Activated T-cell treated with anti-CD3 and anti-CD28 coated beads, Interleukin-2, amount 50 U/mL, for 1 hour (primary cell): Measurements from ENCODE around the gene IL17REL.
"Not testable (repeated sequence)": the region's sequence is repeated elsewhere in the genome, so short reads cannot be mapped to it uniquely, and the experiment has no call there.

Experiments
- DNase-seq: peaks from one replicate; pipeline ENCODE4 v3.0.0-alpha.2; 2020

IL17REL gene

DNA sequence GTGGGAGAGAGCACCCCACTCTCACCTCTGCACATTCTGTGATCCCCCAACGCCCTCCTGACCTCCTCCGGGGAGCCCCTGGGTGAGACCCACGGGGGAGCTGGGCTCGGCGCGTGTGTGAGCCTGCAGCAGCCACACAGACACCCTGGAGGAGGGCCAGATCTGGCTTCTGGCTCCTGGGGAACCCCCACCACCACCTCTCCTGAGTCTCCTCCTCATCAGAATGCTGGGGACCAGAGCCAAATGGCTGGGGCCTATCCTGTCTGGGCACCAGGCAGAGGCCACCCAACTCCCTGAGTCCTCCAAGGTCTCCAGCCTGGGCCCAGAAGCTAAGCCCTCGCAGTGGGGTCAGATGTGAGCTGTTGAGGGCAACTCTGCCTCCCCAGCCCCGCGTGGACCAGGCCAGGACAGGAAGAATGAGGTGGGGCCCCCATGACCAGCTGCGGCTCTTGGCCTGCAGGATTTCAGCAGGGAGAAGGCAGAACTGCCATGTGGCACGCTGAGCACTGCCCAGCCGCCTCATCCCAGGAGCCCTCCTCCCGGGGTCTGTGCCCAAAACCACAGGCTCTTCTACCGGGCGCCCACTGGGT lies 57.5 kb downstream of the IL17REL start:
- DNase-seq: no peak

DNA sequence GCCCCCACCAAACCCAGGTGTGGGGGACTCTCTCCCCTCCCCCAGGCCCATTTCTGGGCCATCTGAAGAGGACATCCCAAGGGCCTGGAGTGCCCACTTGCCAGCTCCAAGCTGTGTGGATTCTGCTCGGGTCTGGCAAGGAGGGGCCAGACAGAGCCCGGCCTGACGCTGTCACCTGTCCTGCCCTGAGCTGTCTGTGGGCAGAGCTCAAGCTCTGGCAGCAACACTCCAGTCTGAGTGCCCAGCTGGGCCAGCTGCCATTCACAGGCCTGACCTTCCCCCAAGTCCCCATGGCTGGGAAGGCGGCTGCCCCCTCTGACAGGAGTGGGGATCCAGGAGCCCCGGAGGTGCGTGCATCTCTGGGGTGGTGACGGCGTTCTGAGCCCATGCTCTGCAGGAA lies 58.2 kb downstream of the IL17REL start:
- no peak for DNase-seq

DNA sequence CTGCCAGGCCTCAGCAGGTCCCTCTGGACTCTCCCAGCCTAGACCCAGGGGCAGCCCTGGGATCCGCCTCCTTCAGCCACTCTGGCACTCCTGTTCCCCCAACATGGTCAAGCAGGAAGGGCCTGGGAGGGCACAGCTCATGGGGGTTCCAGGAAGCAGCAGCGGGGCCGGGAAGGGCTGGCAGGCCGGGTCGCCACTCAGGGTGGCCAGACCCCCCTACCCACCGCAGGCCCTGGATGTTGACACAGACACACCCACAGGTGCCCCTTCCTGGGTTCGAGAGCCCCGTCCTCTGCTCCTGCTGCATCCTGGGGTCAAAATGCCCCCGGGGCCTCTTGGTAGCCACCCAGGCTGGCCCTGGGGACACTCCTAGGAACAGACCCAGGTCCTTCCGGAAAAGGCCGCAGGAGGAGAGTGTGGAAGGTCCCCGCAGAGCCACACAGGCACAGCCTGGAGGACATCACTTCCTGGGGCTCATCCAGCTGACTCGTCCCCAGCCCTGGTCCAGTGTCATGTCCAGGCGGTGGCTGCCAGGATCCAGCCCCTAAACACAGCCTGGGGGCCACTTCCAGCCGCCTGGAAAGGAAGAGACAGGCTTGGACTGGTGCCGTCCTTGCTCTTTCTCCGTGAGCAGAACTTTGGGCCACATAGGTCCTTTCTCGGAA lies 58.8 kb downstream of the IL17REL start:
- no peak for DNase-seq

DNA sequence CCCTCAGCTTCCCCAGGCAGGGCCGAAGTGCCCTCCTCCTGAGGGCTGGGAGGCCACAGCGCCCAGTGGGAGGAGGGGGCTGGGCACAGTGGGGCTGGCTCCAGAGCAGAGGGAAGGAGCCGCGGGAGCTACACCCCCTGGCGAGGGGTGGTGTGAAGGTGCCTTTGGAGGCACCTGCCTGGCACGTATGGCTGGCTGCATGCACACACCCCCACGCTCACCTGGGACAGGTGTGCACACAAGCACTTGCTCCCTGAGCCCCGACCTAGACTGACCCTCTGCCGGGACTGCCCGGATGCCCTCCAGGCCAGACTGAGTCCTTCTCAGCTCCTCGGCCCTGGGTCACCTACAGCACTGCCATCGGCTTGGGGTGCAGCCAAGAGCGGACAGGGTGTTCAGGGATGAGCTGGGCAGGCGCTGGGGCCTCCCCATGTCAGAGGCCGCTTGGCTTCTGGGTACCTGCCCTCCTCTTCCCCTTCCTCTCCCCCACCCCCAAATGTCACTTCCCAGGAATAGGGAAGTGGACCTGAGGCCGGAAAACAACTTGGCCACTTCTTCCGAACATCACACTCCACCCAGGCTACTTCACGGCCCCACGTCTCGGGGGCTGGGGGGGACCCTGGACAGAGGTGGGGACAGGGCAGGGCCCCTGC lies 59.4 kb downstream of the IL17REL start:
- DNase-seq: no peak

DNA sequence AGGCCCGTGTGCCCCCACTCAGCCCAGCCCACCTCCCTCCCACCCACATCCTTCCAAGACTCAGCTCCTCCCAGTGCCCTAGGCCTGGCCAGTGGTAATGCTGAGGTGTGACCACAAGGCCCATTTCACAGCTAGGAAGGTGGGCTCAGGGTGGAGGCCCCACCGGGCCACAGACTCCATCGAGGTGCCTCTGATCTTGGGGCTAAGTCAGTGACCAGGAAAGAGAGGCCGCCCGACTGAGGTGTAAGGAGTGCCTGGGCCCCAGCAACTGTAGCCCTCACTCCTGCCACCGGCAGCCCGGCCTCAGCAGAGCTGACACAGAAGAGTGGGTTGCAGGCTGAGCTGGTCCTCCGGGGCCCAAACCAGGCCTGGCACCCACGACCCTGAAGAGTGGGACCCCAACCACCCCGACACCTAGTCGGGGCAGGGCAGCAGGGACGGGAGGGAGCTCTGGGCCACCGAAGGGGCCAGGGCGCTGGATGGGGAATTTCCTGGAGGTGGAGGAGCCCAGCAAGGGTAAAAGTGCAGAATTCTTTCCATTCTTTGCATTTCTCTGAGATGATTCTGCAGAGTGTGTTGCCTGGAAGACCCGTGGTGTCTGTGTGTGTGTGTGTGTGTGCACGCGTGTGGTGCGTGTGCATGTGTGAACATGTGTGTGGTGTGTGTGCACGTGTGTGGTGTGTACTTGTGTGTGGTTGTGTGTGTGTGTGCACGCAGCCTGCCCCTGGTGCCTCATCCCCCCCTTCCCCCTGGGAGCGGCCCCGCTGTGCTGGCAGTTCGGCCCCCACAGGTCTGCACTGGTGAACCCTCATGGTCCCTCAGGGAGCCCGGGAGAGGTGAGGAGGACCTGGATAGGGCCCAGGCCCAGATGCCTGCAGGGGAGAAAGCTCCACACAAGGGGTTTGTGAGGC lies 60.3 kb downstream of the IL17REL start:
- DNase-seq: no peak

DNA sequence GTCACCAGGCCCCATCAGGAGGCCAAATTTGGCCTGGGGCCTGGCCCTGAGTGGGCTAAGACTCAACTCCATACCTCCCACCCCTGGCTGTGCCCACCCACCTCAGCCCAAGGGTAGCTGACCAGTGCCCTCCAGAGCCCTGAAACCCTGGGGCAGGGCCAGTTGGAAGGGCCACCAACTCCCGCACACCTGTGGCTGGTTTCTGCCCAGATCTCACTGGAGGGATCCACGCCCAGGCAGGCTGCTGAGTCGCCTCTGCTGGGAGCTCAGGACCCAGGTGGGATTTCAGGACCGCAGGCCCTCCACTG lies 60.9 kb downstream of the IL17REL start:
- no peak for DNase-seq

DNA sequence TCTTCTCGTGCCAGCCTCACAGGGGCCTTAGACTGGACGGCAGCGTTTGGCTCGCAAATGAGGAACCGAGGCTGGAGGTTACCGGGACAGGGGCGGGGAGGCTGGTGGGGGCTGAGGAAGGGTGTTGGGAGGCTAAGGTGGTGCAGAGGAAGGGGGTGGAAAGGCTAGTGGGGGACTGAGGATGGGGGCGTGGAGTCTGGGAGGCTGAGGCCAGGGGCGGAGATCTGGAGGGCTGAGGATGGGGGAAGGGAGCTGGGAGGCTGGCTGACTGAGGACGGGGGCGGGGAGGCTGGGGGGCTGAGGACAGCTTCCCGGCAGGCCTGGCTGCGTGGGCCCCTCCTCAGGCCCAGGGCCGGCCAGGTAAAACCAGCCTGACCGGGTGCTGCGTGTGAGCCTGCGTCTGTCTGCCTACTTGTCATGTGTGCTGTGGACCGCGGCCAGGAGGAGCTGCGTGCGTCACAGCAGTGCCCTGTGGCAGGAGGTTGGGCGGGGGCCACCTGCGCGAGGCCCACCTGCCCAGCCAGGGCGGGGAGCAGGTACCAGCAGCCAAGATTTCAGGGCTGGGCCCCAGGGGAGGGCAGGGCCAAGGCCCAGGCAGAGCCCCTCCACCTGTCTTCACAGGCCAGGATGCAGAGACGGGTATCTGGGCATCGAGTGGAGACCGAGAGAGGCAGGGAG lies 61.4 kb downstream of the IL17REL start:
- no peak for DNase-seq

DNA sequence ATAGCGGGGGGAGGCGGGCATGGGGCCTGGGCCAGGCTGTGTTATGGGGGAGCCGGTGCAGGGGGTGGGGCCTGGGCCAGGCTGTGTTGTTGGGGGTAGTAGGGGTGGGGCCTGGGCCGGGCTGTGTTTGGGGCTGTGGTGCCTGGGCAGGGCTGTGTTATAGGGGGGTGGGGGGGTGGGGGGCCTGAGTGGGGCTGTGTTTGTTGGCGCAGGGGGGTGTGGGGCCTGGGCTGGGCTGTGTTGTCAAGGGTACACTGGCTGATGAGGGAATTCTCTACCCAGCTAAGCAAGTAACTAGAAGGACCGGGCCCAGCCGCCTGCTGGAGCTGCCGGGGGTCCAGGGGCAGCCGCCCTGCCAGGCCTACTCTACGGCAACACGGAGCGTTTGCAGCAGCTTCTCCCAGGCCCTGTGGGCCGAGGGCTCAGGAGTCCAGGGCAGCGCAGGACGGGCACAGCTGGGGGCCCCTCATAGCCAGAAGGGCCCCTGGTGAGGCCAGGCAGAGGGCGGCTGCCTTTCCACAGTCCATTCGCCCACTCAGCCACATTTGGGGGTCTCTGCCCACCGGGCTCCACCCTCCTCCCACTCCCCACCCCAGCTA lies 62.1 kb downstream of the IL17REL start:
- no peak for DNase-seq

DNA sequence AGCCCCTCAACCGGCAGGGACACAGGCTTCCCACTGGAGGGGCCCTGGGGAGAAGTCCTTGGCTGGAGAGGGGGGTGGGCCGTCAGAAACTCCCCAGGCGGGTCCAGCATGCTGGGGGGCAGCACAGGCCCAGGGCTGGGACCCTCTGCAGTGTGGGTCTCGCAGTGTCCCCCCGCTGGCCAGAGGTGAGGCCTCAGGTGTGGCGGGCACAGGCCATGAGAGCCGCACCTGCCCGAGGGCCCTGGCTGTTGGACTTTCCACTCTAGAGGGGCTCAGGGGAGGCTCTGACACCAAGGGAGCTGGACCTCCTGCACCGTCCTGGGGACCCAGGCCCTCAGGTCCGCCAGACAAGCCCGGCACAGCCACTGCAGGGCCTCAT lies 62.7 kb downstream of the IL17REL start:
- no peak for DNase-seq

DNA sequence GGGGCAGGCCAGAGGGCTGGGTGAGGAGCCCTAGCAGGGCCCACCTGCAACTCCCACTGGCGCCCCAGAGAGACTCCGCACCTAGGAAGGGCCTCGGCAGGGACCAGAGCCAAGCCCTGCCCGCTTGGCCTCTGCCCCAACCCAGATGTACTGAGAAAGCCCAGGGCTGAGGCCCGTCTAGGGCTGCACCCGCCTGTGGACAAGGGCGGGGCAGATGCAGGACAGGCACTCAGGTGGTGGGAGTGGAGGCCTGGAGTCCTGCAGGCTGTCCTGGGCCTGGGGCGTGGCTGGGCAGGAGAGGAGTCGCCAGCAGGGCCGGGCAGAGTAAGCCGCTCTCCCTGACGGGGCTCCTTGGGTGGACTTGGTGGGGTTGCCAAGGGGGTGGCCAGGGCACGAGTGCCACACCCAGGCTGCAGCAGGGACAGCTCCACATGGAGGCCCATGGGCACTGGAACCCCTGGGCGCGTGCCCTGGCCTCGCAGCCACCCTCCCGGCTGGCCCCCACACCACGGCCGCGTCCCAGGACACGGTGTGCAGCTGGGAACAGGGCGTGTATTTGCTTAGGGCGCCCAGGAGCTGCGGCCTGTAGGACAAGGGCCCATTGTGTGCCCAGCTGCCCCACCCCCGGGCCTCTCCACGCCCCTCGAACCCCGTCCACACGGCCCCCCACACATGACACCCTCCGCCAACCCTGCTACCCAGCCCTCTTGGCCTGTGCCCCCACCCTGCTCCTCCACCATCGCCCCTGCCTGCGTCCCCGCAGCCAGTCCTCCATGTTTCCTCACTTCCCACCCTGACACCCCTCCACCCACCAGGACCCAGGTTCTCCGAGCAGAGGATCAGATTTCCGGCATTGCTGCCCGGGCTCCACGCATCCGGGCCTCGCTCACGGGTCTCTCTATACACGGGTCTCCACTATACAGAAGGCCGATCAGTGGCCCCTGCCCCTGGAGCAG lies 63.3 kb downstream of the IL17REL start:
- DNase-seq: no peak

DNA sequence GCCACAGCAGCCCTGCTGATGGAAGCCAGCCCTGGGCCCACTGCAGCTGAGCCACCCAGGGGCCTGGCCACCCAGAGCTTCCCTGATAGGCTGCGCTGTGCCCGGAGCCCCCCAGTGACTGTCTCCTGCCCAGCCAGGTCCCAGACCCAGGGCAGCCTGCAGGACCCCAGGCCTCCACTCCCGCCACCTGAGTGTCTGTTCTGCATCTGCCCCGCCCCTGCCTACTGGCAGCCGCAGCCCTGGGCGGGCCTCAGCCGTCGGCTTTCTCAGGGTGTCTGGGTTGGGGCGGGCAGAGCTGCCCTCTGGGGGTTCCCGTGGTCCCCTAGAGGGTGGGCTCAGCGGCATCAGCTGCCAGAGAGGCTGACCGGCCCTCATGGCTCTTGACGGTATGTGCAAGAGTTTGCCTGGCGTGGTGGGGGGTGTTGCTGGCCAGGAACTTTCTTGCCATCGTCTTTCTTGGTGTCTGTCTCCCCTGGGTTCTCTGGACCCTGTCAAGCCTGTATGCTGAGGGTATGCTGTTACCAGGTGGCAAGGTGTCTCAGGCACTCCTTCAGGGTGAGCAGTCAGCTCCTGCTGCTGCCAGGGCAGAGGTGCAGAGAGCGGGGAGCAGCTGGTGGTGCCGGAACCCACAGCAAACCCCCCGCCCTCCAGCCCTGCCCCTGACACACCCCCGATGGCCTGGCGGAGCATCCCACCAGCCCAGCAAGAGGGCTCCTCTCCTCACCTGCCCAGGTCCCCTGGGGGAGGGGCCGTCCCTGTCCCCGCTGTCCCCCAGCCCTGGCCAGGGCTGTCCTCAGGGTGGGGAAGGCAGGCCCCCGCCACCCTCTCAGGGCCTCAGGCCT lies 64.2 kb downstream of the IL17REL start:
- no peak for DNase-seq

DNA sequence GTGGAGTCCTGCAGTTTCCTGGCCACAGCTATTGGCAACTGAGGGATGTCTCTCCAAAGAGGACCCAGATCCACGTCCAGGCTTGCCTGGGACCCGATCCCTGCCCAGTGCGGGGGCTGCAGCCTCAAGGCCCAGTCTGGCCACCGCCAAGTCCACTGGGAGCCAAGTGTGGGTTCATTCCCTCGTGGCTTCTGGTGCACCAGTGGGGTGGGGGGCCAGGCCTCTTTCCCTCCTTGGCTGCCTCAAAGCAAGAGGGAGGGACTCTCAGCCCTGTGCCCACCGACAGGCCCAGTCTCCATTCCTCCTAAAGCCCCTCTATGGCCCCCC lies 65.3 kb downstream of the IL17REL start:
- no peak for DNase-seq

DNA sequence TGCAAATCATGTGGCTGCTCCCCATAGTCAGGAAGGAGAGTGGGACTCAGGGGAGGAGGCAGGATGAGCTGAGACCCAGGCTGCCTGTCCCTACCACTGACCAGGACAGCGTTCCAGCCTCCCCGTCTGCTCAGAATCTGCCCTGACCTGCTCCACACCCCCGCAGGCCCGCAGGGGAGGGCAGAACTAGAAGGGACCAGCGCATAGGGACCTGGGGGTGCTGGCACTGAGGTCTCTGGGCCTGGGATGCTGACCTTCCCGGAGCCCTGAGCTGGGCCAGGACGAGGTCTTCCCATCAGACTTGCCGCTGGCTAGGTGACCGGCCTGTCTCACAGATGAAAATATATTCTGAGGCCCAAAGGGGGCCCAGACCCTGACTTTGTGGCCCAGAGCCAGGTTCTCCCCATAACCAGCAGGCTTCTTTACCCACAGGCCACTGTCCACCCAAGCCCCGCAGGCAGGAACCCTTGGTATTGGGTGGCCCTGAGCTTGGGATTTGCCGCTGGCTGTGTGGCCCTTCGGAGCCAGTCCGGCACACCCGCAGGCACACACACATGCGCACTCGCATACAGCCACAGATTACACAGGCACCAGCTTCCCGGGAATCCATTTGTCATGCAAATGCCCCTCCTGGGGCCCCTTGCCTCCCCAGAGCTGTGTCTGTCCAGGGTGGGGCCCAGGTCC lies 65.8 kb downstream of the IL17REL start:
- no peak for DNase-seq

DNA sequence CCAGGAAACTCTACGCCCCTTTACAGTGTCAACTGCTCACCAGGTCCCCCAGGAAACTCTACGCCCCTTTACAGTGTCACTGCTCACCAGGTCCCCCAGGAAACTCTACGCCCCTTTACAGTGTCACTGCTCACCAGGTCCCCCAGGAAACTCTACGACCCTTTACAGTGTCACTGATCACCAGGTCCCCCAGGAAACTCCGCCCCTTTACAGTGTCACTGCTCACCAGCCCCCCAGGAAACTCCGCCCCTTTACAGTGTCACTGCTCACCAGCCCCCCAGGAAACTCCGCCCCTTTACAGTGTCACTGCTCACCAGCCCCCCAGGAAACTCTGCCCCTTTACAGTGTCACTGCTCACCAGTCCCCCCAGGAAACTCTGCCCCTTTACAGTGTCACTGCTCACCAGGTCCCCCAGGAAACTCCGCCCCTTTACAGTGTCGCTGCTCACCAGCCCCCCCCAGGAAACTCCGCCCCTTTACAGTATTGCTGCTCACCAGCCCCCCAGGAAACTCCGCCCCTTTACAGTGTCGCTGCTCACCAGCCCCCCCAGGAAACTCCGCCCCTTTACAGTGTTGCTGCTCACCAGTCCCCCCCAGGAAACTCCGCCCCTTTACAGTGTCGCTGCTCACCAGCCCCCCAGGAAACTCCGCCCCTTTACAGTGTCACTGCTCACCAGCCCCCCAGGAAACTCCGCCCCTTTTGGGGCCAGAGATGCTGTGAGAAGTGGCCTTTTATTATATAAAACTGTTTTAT lies 67.3 kb downstream of the IL17REL start:
- not testable (repeated sequence) for DNase-seq
